Panc1 (cell line): ENCODE measurements around the gene TSPAN17.

Source experiments
- POLR2AphosphoS5 ChIP-seq: IDR thresholded peaks from 2 replicates; pipeline ENCODE4 v1.6.1; 2012; ENCODE audit warnings: mild to moderate bottlenecking, low read depth, low read length, moderate library complexity
- SIN3A ChIP-seq: IDR thresholded peaks from 2 replicates; pipeline ENCODE4 v1.6.1; 2012; ENCODE audit warnings: low read depth, mild to moderate bottlenecking, low read length, moderate library complexity, borderline replicate concordance; ENCODE audit not compliant: insufficient read depth
- TCF7L2 ChIP-seq: IDR thresholded peaks from 2 replicates; pipeline ENCODE4 v1.6.1; 2011; ENCODE audit warnings: mild to moderate bottlenecking, low read depth, low read length, inconsistent platforms
- TF ChIP-seq, protein P1 (sequence below): fragments of 450-650 bp; IDR thresholded peaks from 2 replicates; pipeline ENCODE4 v1.5.1; 2017; ENCODE audit warnings: mild to moderate bottlenecking
- TF ChIP-seq, protein P2 (sequence below), 2 experiments: IDR thresholded peaks; 2 replicates each; pipeline ENCODE4 v1.6.1; 2011 to 2012; ENCODE audit warnings: low read depth in 2 of 2, control low read depth in 1 of 2, low read length in 1 of 2, mild to moderate bottlenecking in 1 of 2, moderate library complexity in 1 of 2; ENCODE audit not compliant: insufficient read depth in 1 of 2

DNA sequence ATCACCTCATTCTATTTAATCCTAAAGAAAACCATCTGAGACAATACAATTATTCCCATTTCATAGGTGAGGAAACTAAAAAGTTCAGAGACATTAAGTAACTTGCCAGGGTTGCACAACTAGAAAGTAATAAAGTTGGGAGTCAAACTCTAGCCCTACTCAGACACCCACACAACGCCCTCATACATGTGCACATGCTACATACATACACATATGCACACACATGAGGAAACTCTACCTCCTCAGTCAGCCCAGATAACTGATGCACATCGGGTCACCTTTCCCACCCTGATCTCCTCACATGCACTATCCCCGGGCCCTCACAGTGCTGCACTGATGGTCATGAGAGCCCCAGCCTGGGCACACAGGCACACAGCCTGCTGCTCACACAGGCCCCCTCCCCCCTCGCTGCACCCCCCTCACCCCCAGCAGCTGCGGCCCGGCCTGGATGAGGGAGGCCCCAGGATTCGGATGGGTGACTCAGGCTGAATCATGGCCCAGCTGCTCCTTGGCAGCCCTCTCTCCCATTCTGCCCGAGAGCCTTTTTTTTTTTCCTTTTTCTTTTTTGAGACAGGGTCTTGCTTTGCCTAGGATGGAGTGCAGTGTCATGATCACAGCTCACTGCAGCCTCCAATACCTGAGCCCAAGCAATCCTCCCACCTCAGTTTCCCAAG, 32.3 kb upstream of the TSPAN17 start:
- TF ChIP-seq SIN3A: no peak
- TF ChIP-seq, protein P1, sequence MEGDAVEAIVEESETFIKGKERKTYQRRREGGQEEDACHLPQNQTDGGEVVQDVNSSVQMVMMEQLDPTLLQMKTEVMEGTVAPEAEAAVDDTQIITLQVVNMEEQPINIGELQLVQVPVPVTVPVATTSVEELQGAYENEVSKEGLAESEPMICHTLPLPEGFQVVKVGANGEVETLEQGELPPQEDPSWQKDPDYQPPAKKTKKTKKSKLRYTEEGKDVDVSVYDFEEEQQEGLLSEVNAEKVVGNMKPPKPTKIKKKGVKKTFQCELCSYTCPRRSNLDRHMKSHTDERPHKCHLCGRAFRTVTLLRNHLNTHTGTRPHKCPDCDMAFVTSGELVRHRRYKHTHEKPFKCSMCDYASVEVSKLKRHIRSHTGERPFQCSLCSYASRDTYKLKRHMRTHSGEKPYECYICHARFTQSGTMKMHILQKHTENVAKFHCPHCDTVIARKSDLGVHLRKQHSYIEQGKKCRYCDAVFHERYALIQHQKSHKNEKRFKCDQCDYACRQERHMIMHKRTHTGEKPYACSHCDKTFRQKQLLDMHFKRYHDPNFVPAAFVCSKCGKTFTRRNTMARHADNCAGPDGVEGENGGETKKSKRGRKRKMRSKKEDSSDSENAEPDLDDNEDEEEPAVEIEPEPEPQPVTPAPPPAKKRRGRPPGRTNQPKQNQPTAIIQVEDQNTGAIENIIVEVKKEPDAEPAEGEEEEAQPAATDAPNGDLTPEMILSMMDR: no peak
- TF ChIP-seq, protein P2, sequence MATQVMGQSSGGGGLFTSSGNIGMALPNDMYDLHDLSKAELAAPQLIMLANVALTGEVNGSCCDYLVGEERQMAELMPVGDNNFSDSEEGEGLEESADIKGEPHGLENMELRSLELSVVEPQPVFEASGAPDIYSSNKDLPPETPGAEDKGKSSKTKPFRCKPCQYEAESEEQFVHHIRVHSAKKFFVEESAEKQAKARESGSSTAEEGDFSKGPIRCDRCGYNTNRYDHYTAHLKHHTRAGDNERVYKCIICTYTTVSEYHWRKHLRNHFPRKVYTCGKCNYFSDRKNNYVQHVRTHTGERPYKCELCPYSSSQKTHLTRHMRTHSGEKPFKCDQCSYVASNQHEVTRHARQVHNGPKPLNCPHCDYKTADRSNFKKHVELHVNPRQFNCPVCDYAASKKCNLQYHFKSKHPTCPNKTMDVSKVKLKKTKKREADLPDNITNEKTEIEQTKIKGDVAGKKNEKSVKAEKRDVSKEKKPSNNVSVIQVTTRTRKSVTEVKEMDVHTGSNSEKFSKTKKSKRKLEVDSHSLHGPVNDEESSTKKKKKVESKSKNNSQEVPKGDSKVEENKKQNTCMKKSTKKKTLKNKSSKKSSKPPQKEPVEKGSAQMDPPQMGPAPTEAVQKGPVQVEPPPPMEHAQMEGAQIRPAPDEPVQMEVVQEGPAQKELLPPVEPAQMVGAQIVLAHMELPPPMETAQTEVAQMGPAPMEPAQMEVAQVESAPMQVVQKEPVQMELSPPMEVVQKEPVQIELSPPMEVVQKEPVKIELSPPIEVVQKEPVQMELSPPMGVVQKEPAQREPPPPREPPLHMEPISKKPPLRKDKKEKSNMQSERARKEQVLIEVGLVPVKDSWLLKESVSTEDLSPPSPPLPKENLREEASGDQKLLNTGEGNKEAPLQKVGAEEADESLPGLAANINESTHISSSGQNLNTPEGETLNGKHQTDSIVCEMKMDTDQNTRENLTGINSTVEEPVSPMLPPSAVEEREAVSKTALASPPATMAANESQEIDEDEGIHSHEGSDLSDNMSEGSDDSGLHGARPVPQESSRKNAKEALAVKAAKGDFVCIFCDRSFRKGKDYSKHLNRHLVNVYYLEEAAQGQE (IDR thresholded peaks at IDR 0.05; ENCODE audit: insufficient read depth in 1 of 2, low read depth in 2 of 2, low read length in 1 of 2): no peak
- no peak for TF ChIP-seq POLR2AphosphoS5
- no peak for TF ChIP-seq TCF7L2
